HG03064 (cell line): Measurements from ENCODE around the gene SMAP1.

Source experiments
- ATAC-seq: cut with Tn5 transposase; IDR thresholded peaks from one replicate; pipeline ENCODE4 v1.9.1; 2021; ENCODE audit warnings: low read depth; ENCODE audit not compliant: unreplicated experiment

The SMAP1 gene

DNA sequence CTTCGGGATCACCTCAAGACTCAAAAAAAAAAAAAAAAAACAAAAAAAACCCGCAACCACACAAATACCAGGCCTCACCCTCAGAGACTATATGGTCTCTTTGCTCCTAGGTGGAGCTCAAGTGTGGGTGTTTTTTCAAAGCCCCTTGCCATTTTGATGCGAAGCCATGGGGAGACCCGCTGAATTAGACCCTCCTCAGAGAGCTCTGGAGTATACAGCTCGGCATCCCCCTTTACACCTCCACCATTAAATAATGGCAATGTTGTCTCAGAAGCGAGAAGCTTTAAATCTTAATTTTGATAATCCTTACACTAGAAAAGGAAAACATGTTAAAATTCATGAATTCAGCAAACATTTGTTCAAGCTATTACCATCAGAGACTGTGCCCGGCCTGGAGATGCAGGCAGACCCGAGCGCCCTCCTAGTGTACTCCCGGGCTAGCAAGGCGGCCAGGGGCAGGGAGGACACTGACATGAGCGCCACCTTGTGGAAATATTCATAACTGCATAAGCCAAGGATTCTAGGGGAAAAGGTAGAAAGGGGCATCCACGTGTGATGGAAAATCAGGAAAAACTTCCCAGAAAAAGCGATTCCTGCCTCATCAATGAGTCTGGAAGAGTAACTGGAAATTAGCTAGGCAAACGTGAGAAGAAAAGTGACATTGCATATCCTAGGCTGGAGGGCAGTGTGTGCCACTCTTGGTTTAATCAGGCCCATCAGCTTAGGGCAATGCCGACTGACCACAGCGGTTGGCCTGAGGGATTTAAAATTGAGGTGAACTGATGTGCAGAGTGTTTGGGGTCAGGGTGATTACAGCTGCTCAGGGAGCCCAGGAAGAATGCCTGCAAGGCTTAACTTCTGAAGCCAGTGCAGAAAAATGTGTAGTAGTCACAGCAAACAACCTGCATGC lies 216.6 kb downstream of the SMAP1 start:
- ATAC-seq = peak; percentile 66

DNA sequence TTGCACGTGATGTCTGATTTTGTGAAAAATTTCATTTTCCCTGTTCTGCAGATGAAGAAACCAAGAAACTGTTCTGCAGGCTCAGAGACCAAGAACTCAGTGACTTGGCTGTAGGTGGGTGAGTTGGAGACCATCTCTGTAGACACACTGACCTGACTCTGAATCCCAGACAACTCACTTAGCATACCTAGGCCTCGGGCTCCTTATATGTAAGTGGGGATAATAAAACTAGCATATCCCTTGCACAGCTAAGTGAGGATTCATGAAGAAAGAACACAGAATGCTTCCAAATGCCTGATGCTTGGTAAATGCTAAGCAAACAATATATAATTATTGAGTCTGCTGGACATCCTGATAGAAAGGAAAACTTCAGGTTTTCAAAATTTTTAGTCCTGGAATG lies 218.4 kb downstream of the SMAP1 start:
- ATAC-seq = no peak

- ATAC-seq = no peak
These were observed 219.0 kb downstream of the SMAP1 start for GRCh38 chr6:70886661-70887060.

DNA sequence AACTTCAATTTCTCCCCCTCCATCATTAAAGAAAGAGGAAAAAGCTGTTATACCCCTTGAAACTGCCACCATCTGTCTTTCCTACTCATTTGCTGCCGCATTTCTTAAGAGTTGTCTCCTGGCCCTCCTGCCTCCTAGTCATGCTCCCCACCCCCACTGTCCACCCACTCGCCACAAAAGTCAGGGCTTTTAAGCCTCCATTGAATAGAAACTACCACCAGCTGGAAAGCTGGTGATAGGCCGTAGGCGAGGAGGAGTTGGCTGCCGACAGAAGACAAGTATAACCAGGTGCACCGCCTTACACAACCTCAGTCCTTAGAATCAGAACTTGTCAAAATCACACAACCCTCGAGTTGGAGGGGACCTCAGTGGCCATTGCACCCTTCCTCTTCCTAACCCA lies 221.6 kb downstream of the SMAP1 start:
- no peak for ATAC-seq

- no peak for ATAC-seq
These were observed 226.3 kb downstream of the SMAP1 start for GRCh38 chr6:70894001-70894400.

GRCh38 chr6:70900047-70900446 lies 232.4 kb downstream of the SMAP1 start:
- no peak for ATAC-seq

DNA sequence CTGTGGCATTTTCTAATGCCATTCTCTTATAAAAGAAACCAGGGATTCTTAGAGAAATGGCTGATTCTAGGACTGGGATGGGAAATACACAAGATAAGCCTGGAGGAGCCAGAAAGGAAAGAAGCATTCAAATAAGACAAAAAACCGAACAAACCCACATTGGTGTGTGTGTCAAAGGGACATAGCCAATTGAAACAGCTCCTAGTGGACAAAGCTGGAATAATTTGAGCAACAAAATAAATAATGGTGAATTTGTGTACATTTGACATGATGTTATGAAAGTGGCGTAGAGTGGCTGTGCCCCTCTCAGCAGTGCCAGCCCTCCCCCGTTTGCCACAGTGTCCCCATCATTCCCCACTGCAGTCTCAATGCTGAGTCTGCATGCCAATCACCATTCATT lies 233.6 kb downstream of the SMAP1 start:
- no peak for ATAC-seq

DNA sequence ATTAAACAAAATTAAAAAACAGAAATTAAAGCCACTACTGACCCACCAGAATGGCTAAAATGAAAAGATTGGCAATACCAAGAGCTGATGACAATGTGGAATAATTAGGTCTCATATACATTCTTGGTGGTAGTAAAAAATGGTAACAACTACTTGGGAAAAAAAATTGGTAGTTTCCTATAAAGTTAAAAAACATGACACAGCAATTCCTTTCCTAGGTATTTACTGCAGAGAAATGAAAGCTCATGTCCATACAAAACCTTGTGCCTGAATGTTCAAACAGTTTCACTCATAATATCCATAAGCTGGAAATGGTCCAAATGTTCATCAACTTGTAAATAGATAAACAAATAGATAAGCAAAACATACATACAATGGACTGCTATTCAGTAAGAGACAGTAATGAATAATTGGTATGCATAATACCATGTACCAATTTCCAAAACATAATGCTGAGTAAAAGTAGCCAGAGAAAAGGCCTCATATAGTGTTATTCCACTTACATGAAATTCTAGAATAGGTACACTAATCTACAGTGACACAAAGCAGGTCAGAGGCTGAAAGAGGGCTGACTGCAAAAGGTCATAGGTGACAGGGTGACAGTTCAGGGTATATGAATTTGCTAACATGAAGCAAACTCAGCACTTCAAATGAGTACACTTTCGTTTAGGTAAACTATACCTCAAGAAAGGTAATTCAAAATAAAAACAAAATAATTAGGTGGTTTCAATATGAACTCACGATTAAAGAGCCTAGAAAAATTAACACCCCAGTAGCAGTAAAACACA lies 236.2 kb downstream of the SMAP1 start:
- ATAC-seq = no peak

- ATAC-seq = no peak
These were observed 238.1 kb downstream of the SMAP1 start for GRCh38 chr6:70905742-70906141.
